Psoas muscle (tissue), 8 donors: ENCODE results near the gene MPPED1. TPM values are rescaled to one million over a fixed set of nuclear protein-coding genes. Genes with fewer than 3 reads are reported as not detected.
A peak's percentile ranks its signal among the peaks of the same experiment; 100 is the strongest.

Source experiments
- ATAC-seq, 4 donors: fragments of 200-7000 bp; cut with Tn5 transposase; one replicate each; pipeline ENCODE4 v1.9.1; 2020; ENCODE audit warnings: moderate library complexity in 3 of 4, mild to moderate bottlenecking in 2 of 4
- DNase-seq, 2 donors: peaks; one replicate each; pipeline ENCODE4 v3.0.0-alpha.2; 2020
- H3K27ac ChIP-seq: fragments of 200-600 bp; one replicate; pipeline ENCODE4 v1.8.0; 2022
- H3K27me3 ChIP-seq, 3 donors: fragments of 200-600 bp in 1 of 3; one replicate each; pipeline versions ENCODE4 v1.6.1 to v1.8.0; 2013 to 2022; ENCODE audit warnings: low read length in 2 of 3, mild to moderate bottlenecking in 2 of 3, moderate library complexity in 1 of 3; ENCODE audit not compliant: insufficient read depth in 3 of 3
- H3K36me3 ChIP-seq, 2 donors: fragments of 200-600 bp in 1 of 2; one replicate each; pipeline versions ENCODE4 v1.6.1 to v1.8.0; 2013 to 2022; ENCODE audit warnings: low read depth in 1 of 2, mild to moderate bottlenecking in 1 of 2, moderate library complexity in 1 of 2; ENCODE audit not compliant: insufficient read depth in 1 of 2
- H3K4me1 ChIP-seq: fragments of 200-600 bp; one replicate; pipeline ENCODE4 v1.8.0; 2022
- H3K4me3 ChIP-seq: fragments of 200-600 bp; one replicate; pipeline ENCODE4 v1.8.0; 2022; ENCODE audit warnings: mild to moderate bottlenecking
- H3K9me3 ChIP-seq: fragments of 200-600 bp; one replicate; pipeline ENCODE4 v1.8.0; 2022
- CTCF ChIP-seq: fragments of 200-600 bp; IDR thresholded peaks from one replicate; pipeline ENCODE4 v1.8.0; 2022; ENCODE audit warnings: antibody characterized with exemption
- WGBS, 3 donors: extraction: QIAGEN DNeasy Blood & Tissue Kit; methylation state at CpG; one replicate each; pipeline versions ENCODE4 v1.1.6 to v1.1.7; 2013; 5-methylcytosine and 5-hydroxymethylcytosine counted together
- intact Hi-C, 2 donors: fragments of 100-400 bp; cut with DNase I; formaldehyde crosslinking; loops; one replicate each; pipeline versions ENCODE4 v1.11.0 to v1.14.2; 2022
- polyA plus RNA-seq, 3 donors: library from polyadenylated mRNA; stranded (reverse); fragments of 200-250 nt; gene quantifications; one replicate each; pipeline ENCODE4 v1.2.3, GENCODE V29; 2013
- total RNA-seq, 4 donors: library from RNA; stranded (reverse); fragmentation: NEBNext Ultra II Directional in 2 of 4; extraction: Animal tissue kit (Norgen Biotek cat#: 25700) in 2 of 4; gene quantifications; one replicate each; pipeline versions ENCODE4 v1.2.1 to v1.2.4, GENCODE V29; 2021 to 2023
- donor health status: healthy with polysubstance abuse.
- donor health status: DM: no; HTN: no; CAD: no; lungs with moderate emphysema.
- donor health status: Bipolar disorder and iron deficiency.
- donor health status: healthy.
- donor health status: DM: yes; HTN: yes; CAD: no.
- donor health status: DM: no; HTN: no; CAD: no.
- donor health status: DM: no; HTN: no; CAD: no.
- donor health status: DM: yes; HTN: yes; CAD: no.

Gene MPPED1
- total and polyA plus RNA-seq, 7 donors: 0.04 to 0.10 TPM; not detected in 5

GRCh38 chr22:43406186-43406790 is 5.5 kb upstream of the MPPED1 start:
- Histone ChIP-seq H3K4me3 (no peak overlapping the region), H3K27me3 (peaks cover 0 to 27% (median 15%) of the 10 kb centered on the region in 3 donors), H3K36me3 (no peaks in the 10 kb centered on the region), H3K4me1 (no peaks in the 10 kb centered on the region), H3K9me3 (no peaks in the 10 kb centered on the region), H3K27ac (no peak overlapping the region)
- 70 to 71% (median 71%) methylated on average over 10 to 12 of the region's 12 CpGs for WGBS, 3 donors
- TF ChIP-seq CTCF: no peak
- ATAC-seq (no peak), DNase-seq (peak in 1 of 2 donors; percentile 36)
- intact Hi-C loops: no loop called here

DNA sequence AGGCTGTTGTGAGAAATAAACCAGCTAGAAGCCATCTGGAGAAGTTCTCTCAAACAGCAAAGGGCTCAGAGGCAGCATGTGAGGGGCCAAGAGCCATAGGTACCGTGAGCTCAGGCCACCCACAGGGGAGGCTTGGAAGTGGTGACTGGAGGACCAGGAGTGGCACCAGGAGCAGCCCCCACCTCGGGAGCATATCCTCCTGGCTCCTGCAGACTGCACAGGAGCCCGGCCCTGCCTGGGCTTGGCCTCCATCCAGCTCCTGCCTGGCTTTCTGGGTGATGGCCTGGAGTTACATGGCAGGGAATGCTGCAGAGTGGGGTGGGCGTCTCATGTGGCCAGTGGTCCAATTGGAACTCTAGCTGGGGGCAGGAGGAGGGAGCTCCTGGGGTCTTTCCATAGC is 4.2 kb upstream of the MPPED1 start:
- intact Hi-C loops: no loop called here
- 42 to 56% (median 45%) methylated on average over 4 of the region's 4 CpGs for WGBS, 3 donors
- no peak for ATAC-seq
- Histone ChIP-seq H3K4me3 (no peak overlapping the region), H3K27me3 (peaks cover 0 to 27% (median 17%) of the 10 kb centered on the region in 3 donors), H3K27ac (no peak overlapping the region), H3K9me3 (no peaks in the 10 kb centered on the region), H3K4me1 (no peaks in the 10 kb centered on the region), H3K36me3 (no peaks in the 10 kb centered on the region)
- no peak for DNase-seq
- TF ChIP-seq CTCF: no peak

- Histone ChIP-seq H3K27ac (no peak overlapping the region), H3K4me3 (no peak overlapping the region), H3K9me3 (no peaks in the 10 kb centered on the region), H3K4me1 (no peaks in the 10 kb centered on the region), H3K27me3 (peaks cover 0 to 31% (median 19%) of the 10 kb centered on the region in 3 donors), H3K36me3 (no peaks in the 10 kb centered on the region)
- 74 to 90% (median 75%) methylated on average over 2 of the region's 2 CpGs for WGBS, 3 donors
- ATAC-seq (no peak), DNase-seq (no peak)
- TF ChIP-seq CTCF: no peak
- intact Hi-C loops: no loop called here
Measured at GRCh38 chr22:43408009-43408408, 3.8 kb upstream of the MPPED1 start.

- Histone ChIP-seq H3K4me3 (no peak overlapping the region), H3K27ac (no peak overlapping the region), H3K9me3 (no peaks in the 10 kb centered on the region), H3K27me3 (peaks cover 0 to 41% (median 24%) of the 10 kb centered on the region in 3 donors), H3K36me3 (no peaks in the 10 kb centered on the region), H3K4me1 (no peaks in the 10 kb centered on the region)
- intact Hi-C loops: no loop called here
- TF ChIP-seq CTCF: no peak
- WGBS, 3 donors: 80 to 84% (median 83%) methylated on average over 8 of the region's 8 CpGs
- DNase-seq: peak in 1 of 2 donors; percentile 12
- no peak for ATAC-seq
Measured at GRCh38 chr22:43409046-43409445, 2.8 kb upstream of the MPPED1 start.

DNA sequence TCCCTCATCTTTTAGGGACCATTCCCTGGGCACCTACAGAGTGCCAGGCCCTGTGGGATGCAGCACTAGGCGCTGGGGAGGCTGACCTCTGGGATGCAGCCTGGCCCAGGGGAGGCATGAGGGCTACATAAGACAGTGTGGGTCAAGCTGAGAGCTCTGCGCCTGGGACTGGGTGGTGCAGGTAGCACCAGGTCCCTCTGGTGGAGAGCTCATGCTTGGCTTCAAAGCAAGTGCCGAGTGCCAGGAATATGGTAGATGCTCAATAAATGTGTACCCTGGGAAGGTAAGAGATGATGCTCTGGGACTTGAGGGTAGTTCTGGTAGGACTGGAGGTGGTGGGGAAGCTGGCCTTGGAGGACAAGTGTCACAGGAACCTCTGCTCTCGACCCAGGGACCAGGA is 2.0 kb upstream of the MPPED1 start:
- ATAC-seq (no peak), DNase-seq (peak in 1 of 2 donors; percentile 26)
- Histone ChIP-seq H3K36me3 (no peaks in the 10 kb centered on the region), H3K27ac (no peak overlapping the region), H3K4me1 (no peaks in the 10 kb centered on the region), H3K4me3 (no peak overlapping the region), H3K27me3 (peaks cover 0 to 49% (median 26%) of the 10 kb centered on the region in 3 donors), H3K9me3 (no peaks in the 10 kb centered on the region)
- intact Hi-C loops: no loop called here
- WGBS, 3 donors: 61 to 69% (median 67%) methylated on average over 4 of the region's 4 CpGs
- TF ChIP-seq CTCF: no peak
